HepG2 (cell line): ENCODE data around the gene VMO1. TPM values are rescaled to one million over a fixed set of nuclear protein-coding genes. Genes with fewer than 3 reads are reported as not detected.

Experiments used
- AFF4 ChIP-seq: sonication (generic); formaldehyde crosslinking; IDR thresholded peaks from 2 replicates; pipeline ENCODE4 v1.4.0; 2020; ENCODE audit warnings: missing genetic modification reagents
- HOXD1 ChIP-seq: sonication (generic); formaldehyde crosslinking; IDR thresholded peaks from 2 replicates; pipeline ENCODE4 v1.5.0; 2020; ENCODE audit warnings: missing genetic modification reagents
- MATR3 ChIP-seq: sonication (generic); formaldehyde crosslinking; IDR thresholded peaks from 2 replicates; pipeline ENCODE4 v1.4.0; 2020; ENCODE audit warnings: missing genetic modification reagents
- MED13 ChIP-seq: sonication (generic); formaldehyde crosslinking; IDR thresholded peaks from 2 replicates; pipeline ENCODE4 v1.5.0; 2020; ENCODE audit warnings: missing genetic modification reagents
- MED8 ChIP-seq: sonication (generic); formaldehyde crosslinking; IDR thresholded peaks from 2 replicates; pipeline ENCODE4 v1.8.1; 2023; ENCODE audit warnings: mild to moderate bottlenecking, missing genetic modification reagents; ENCODE audit not compliant: insufficient replicate concordance
- MXI1 ChIP-seq: IDR thresholded peaks from 3 replicates; pipeline ENCODE4 v1.6.1; 2012; ENCODE audit warnings: low read depth, low read length, inconsistent platforms, borderline replicate concordance
- PATZ1 ChIP-seq: sonication (generic); formaldehyde crosslinking; IDR thresholded peaks from 2 replicates; pipeline ENCODE4 v1.4.0; 2020; ENCODE audit warnings: missing genetic modification reagents
- SNAPC4 ChIP-seq: sonication (generic); formaldehyde crosslinking; IDR thresholded peaks from 2 replicates; pipeline ENCODE4 v1.4.0; 2020; ENCODE audit warnings: mild to moderate bottlenecking, missing genetic modification reagents
- SSRP1 ChIP-seq: IDR thresholded peaks from 2 replicates; pipeline ENCODE4 v1.6.1; 2016; ENCODE audit warnings: control low read depth
- TOE1 ChIP-seq: sonication (generic); formaldehyde crosslinking; IDR thresholded peaks from 2 replicates; pipeline ENCODE4 v1.4.0; 2020; ENCODE audit warnings: mild to moderate bottlenecking, missing genetic modification reagents
- ZEB1 ChIP-seq: IDR thresholded peaks from 2 replicates; pipeline ENCODE4 v1.6.1; 2012; ENCODE audit warnings: mild to moderate bottlenecking, low read depth, inconsistent platforms; ENCODE audit not compliant: insufficient replicate concordance
- ZNF101 ChIP-seq: sonication (generic); formaldehyde crosslinking; IDR thresholded peaks from 2 replicates; pipeline ENCODE4 v1.4.0; 2020; ENCODE audit warnings: mild to moderate bottlenecking, low read depth, missing genetic modification reagents, borderline replicate concordance
- ZNF160 ChIP-seq: sonication (generic); formaldehyde crosslinking; IDR thresholded peaks from 2 replicates; pipeline ENCODE4 v1.8.0; 2022; ENCODE audit warnings: mild to moderate bottlenecking, inconsistent platforms, missing genetic modification reagents
- ZNF317 ChIP-seq: sonication (generic); formaldehyde crosslinking; IDR thresholded peaks from 2 replicates; pipeline ENCODE4 v1.5.0; 2020; ENCODE audit warnings: mild to moderate bottlenecking, missing genetic modification reagents
- ZNF776 ChIP-seq: sonication (generic); formaldehyde crosslinking; IDR thresholded peaks from 2 replicates; pipeline ENCODE4 v1.4.0; 2020; ENCODE audit warnings: mild to moderate bottlenecking, missing genetic modification reagents
- ZNF891 ChIP-seq: sonication (generic); formaldehyde crosslinking; IDR thresholded peaks from 2 replicates; pipeline ENCODE4 v1.5.0; 2020; ENCODE audit warnings: mild to moderate bottlenecking, missing genetic modification reagents
- polyA plus RNA-seq, 8 experiments: library from polyadenylated mRNA; depleted of rRNA in 3 of 8; stranded (reverse) in 7 of 8; unstranded in 1 of 8; fragments of >200 nt; fragmentation: Illumina TruSeq in 4 of 8; extraction: Trizol in 4 of 8; gene quantifications; 2 replicates each; pipeline versions ENCODE4 v1.2.1 to v1.2.3, GENCODE V29; 2011 to 2016; ENCODE audit warnings: low read depth in 4 of 8, missing spikeins in 1 of 8, mixed read lengths in 1 of 8; ENCODE audit not compliant: insufficient read depth in 1 of 8
- total RNA-seq, 5 experiments: library from RNA; depleted of rRNA; stranded (reverse); fragments of >200 nt; fragmentation: Illumina TruSeq; extraction: Trizol; gene quantifications; 2 replicates each; pipeline ENCODE4 v1.2.3, GENCODE V29; 2016; ENCODE audit warnings: low read depth in 1 of 5
- TF ChIP-seq, protein P1 (sequence below): sonication (generic); IDR thresholded peaks from 2 replicates; pipeline ENCODE4 v1.6.1; 2016; ENCODE audit warnings: low read depth, borderline replicate concordance

VMO1 gene
- total and polyA plus RNA-seq, 2 of the 13 experiments (the other 11 are each of a cell fraction or from before 2014, with no cell fraction given): not detected

- 0 out of 2 replicates have a peak, but pooled peaks have one; percentile 25 for TF ChIP-seq AFF4
- no peak for TF ChIP-seq MATR3
- TF ChIP-seq, protein P1, sequence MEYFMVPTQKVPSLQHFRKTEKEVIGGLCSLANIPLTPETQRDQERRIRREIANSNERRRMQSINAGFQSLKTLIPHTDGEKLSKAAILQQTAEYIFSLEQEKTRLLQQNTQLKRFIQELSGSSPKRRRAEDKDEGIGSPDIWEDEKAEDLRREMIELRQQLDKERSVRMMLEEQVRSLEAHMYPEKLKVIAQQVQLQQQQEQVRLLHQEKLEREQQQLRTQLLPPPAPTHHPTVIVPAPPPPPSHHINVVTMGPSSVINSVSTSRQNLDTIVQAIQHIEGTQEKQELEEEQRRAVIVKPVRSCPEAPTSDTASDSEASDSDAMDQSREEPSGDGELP: no peak
- TF ChIP-seq ZNF160: 0 out of 2 replicates have a peak, but pooled peaks have one; percentile 16
- peak; percentile 35; the same call in 1 of the 2 replicates for TF ChIP-seq PATZ1
- TF ChIP-seq ZNF101 (CRISPR knock-in tag): no peak
- 0 out of 2 replicates have a peak, but pooled peaks have one; percentile 9 for TF ChIP-seq SNAPC4 (CRISPR knock-in tag)
- TF ChIP-seq ZNF317 (CRISPR knock-in tag): 0 out of 2 replicates have a peak, but pooled peaks have one; percentile 55
- TF ChIP-seq TOE1 (CRISPR knock-in tag): no peak
- TF ChIP-seq ZNF891: 0 out of 2 replicates have a peak, but pooled peaks have one; percentile 8
- TF ChIP-seq ZNF776: peak; percentile 18; the same call in 1 of the 2 replicates
- 0 out of 2 replicates have a peak, but pooled peaks have one; percentile 78 for TF ChIP-seq MED13
- TF ChIP-seq ZEB1: peak; percentile 14
- peak; percentile 84; the same call in 1 of the 2 replicates for TF ChIP-seq SSRP1 (CRISPR knock-in tag)
- peak; percentile 45 for TF ChIP-seq MED8 (CRISPR knock-in tag)
- no peak for TF ChIP-seq MXI1
- TF ChIP-seq HOXD1: 0 out of 2 replicates have a peak, but pooled peaks have one; percentile 41
Measured at GRCh38 chr17:4789701-4789950, 3.5 kb upstream of the VMO1 start (continued).
